MCF 10A (cell line): ENCODE measurements around the gene MLANA. TPM values are rescaled to one million over a fixed set of nuclear protein-coding genes. Genes with fewer than 3 reads are reported as not detected.

Experiments used
- BruUV-seq: library from RNA; stranded (reverse); fragments of 400-500 nt; replicated peaks from 2 replicates; lab custom pipeline; 2021; lab: Mats Ljungman, UMichigan
- CTCF ChIA-PET: fragments of 300-600 bp; sonication (Branson Sonifier 250); formaldehyde crosslinking; extraction: SDS; loops from one replicate; lab custom pipeline; 2021; ENCODE audit warnings: antibody characterized with exemption, inconsistent platforms; lab: Yijun Ruan, JAX
- POLR2A ChIA-PET: fragments of 300-600, 350-650 bp; sonication (Branson Sonifier 250); formaldehyde crosslinking; extraction: SDS; loops from one replicate; lab custom pipeline; 2020; ENCODE audit warnings: antibody characterized with exemption, inconsistent platforms; lab: Yijun Ruan, JAX
- DNase-seq: peaks from one replicate; pipeline ENCODE4 v3.0.0-alpha.2; 2018; ENCODE audit not compliant: unreplicated experiment
- H3K27ac Mint-ChIP-seq: one replicate; pipeline ENCODE4 v1.8.0; 2022; ENCODE audit warnings: mild to moderate bottlenecking, low read depth, mixed read lengths; ENCODE audit not compliant: unreplicated experiment
- H3K27me3 Mint-ChIP-seq: one replicate; pipeline ENCODE4 v1.8.0; 2022; ENCODE audit warnings: mixed read lengths; ENCODE audit not compliant: insufficient read depth, unreplicated experiment
- H3K36me3 Mint-ChIP-seq: one replicate; pipeline ENCODE4 v1.8.0; 2022; ENCODE audit warnings: mild to moderate bottlenecking, moderate library complexity, mixed read lengths; ENCODE audit not compliant: insufficient read depth, unreplicated experiment
- H3K4me1 Mint-ChIP-seq: one replicate; pipeline ENCODE4 v1.8.0; 2022; ENCODE audit warnings: mixed read lengths; ENCODE audit not compliant: insufficient read depth, unreplicated experiment
- H3K4me3 Mint-ChIP-seq: one replicate; pipeline ENCODE4 v1.8.0; 2022; ENCODE audit warnings: mild to moderate bottlenecking, moderate library complexity, mixed read lengths; ENCODE audit not compliant: unreplicated experiment
- H3K9me3 Mint-ChIP-seq: one replicate; pipeline ENCODE4 v1.8.0; 2022; ENCODE audit warnings: mixed read lengths; ENCODE audit not compliant: unreplicated experiment
- CTCF ChIP-seq: fragments of 200-600 bp; IDR thresholded peaks from one replicate; pipeline ENCODE4 v1.8.0; 2022; ENCODE audit warnings: antibody characterized with exemption, mild to moderate bottlenecking; ENCODE audit not compliant: unreplicated experiment
- intact Hi-C: fragments of 100-400 bp; cut with micrococcal nuclease; formaldehyde crosslinking; loops from 2 replicates; pipeline ENCODE4 v1.14.1; 2022
- total RNA-seq: library from RNA; stranded (reverse); gene quantifications from 2 replicates; pipeline ENCODE4 v1.2.3, GENCODE V29; 2022

The MLANA gene
- total RNA-seq, 1 experiment from 2014 or later = not detected

- H3K27ac Mint-ChIP-seq = no peak overlapping the region
- no peak overlapping the region for H3K4me3 Mint-ChIP-seq
- CTCF ChIA-PET = interaction anchor here (0.6 to 3.5 kb wide), 2 partner anchors 23 to 79 kb away, joined by 3 to 20 read pairs; no protein-coding TSS in a partner anchor
- BruUV-seq = no TSS peak
- H3K27me3 Mint-ChIP-seq = no peaks in the 10 kb centered on the region
- intact Hi-C loops = no loop called here
- H3K9me3 Mint-ChIP-seq = no peaks in the 10 kb centered on the region
- H3K4me1 Mint-ChIP-seq = peaks cover 15% of the 10 kb centered on the region
- no peak for DNase-seq
- POLR2A ChIA-PET = no interaction called here
- no peak for TF ChIP-seq CTCF
- peaks cover 27% of the 10 kb centered on the region for H3K36me3 Mint-ChIP-seq
Measured at GRCh38 chr9:5908918-5909317, 18.2 kb downstream of the MLANA start.

- Mint-ChIP-seq H3K9me3 (no peaks in the 10 kb centered on the region), H3K27ac (peak overlapping the region; percentile 46), H3K4me3 (no peak overlapping the region), H3K36me3 (peaks cover 27% of the 10 kb centered on the region), H3K27me3 (no peaks in the 10 kb centered on the region), H3K4me1 (peaks cover 17% of the 10 kb centered on the region)
- POLR2A ChIA-PET = no interaction called here
- BruUV-seq = no TSS peak
- DNase-seq = peak; percentile 8
- CTCF ChIA-PET = interaction anchor here (1.0 to 3.5 kb wide), 2 partner anchors 24 to 114 kb away, joined by 3 to 20 read pairs; no protein-coding TSS in a partner anchor
- intact Hi-C loops = no loop called here
- TF ChIP-seq CTCF = no peak
Measured at GRCh38 chr9:5909976-5910375, 19.3 kb downstream of the MLANA start.

GRCh38 chr9:5910413-5911057 lies 19.8 kb downstream of the MLANA start:
- Mint-ChIP-seq H3K27me3 (no peaks in the 10 kb centered on the region), H3K27ac (peak overlapping the region; percentile 46)

More at GRCh38 chr9:5910413-5911057, 19.8 kb downstream of the MLANA start:
- Mint-ChIP-seq H3K4me3 (no peak overlapping the region), H3K4me1 (peaks cover 20% of the 10 kb centered on the region), H3K36me3 (peaks cover 24% of the 10 kb centered on the region), H3K9me3 (no peaks in the 10 kb centered on the region)
- ChIA-PET POLR2A (interaction anchor here (1.1 kb wide), 1 partner anchor 24 kb away, joined by 3 read pairs; no protein-coding TSS in a partner anchor), CTCF (interaction anchor here (1.0 to 3.5 kb wide), 2 partner anchors 24 to 113 kb away, joined by 3 to 20 read pairs; no protein-coding TSS in a partner anchor)
- no TSS peak for BruUV-seq
- intact Hi-C loops = no loop called here
- no peak for TF ChIP-seq CTCF
- no peak for DNase-seq
